8988T (cell line): ENCODE data around the gene HAND1.

Source experiments
- DNase-seq: peaks from one replicate; pipeline ENCODE4 v3.0.0; 2011

Gene HAND1

GRCh38 chr5:154477382-154478223 lies 424 bp downstream of the HAND1 start:
- DNase-seq = no peak

GRCh38 chr5:154476354-154477205 lies 1.4 kb downstream of the HAND1 start:
- DNase-seq = no peak

- DNase-seq = no peak
Measured at GRCh38 chr5:154475591-154476353, 2.3 kb downstream of the HAND1 start.

DNA sequence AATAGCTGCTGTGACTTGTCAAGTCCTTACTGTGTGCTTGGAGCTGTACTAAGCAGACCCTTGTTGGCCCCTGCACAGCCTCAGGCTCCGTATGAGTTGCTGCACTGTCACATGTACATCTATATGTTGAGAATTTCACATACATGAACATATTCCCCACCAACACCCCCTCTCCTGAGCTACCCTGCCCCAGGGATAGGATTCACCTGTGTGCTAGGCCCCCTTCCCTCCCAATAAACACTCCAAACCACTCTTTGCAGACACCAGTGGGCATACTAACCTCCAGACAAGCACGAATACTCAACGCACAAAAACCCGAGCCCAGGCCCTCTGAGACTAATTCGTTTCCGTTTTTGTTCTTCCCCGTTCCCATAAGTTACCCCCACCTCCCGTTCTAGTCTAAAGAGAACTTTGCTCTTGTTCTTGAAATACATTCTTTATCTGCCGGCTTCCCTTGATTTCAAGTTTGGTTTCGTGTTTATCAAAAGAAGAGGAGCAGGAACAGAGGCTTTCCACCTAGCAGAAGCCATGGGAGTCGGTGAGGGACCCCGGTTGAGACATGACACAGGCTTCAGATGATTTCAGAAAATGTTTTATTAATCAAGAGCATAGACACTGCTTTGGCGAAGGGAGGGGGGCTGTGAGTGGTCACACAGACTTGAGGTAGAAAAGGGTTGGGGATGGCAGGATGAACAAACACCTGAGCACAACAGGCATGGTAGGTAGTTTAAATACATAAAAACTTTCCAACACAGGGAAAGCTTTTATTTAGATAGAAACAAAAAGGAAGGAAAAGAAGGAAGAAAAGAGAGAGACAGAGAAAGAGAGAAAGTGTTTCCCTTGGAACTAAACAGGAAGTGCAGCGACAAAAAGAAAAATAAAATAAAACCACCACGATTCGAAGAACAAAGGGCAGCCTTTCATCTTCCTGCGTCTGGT lies 3.4 kb downstream of the HAND1 start:
- DNase-seq = no peak

DNA sequence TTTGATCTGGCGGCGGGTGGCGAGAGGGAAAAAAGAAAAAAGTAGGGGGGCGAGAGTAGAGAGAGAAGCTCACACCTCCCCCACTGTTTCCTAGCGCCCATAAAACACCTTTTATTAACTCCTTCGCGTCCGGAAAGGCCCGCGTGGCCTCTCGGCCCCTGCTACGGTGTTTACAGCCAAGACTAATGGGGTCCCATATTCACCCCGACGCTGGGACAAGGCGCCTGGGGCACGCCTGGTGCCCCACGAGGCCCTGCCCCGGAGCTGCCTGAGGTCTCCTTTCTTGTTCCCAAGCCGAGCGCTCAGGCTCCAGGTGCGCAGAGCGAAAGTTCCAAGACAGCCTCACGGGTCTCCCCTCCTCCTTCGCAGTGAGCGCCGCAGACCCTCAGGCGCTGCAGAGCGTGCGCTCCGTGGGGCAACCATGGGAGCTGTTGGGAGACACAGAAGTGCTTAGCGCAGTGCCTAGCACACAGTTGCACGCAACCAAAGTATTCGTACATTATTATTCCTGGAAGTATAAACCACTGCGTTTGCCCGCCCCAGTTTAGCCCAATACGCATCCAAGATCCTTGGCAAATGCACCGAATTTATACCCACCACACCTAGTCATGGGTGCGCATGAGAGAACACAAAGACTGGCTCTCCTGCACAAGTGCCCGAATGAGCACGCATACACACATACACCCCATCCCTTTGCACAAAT lies 4.3 kb downstream of the HAND1 start:
- no peak for DNase-seq

- no peak for DNase-seq
Measured at GRCh38 chr5:154472871-154473580, 5.0 kb downstream of the HAND1 start.

DNA sequence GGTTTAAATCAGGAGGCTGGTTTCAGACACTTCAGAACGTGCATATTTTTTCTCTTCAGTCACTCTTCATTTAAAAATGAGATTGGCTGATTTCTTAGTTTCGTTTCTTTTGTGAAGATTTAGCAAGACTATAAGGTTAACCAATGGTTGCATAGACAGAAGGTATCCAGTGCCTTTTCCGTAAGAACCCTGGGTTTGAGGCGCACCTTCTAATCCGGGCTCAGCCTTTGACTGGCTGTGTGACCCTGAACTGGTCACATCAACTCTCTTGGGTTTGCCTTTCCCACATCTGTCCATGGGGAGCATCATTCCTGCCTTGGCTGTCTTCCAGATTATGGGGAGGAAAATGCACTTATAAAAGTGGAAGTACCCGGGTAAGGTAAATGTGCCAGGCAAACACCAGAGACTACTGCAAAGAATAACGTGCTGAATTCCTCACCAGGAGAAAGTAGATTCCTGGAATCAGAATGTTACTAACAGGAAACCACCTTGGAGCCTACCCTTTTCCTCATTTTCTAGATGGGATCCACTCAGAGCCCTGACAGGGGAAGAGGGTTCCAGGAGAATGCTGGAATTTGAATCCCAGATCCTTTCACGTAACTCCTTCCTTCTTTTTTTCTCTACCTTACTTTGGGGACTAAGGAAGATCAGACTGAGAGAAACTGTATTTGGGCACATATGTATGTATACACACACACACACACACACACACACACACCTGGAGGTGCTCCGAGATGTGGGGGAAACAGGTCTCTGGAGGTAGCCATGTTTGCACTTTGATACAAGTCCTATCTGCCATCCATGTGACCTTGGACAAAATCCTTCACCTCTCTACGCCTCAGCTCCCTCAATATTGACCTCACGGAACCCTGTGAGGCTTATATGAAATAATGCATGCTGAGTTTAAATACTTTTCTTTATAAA lies 6.8 kb downstream of the HAND1 start:
- no peak for DNase-seq

GRCh38 chr5:154470137-154470536 lies 7.9 kb downstream of the HAND1 start:
- DNase-seq = no peak

DNA sequence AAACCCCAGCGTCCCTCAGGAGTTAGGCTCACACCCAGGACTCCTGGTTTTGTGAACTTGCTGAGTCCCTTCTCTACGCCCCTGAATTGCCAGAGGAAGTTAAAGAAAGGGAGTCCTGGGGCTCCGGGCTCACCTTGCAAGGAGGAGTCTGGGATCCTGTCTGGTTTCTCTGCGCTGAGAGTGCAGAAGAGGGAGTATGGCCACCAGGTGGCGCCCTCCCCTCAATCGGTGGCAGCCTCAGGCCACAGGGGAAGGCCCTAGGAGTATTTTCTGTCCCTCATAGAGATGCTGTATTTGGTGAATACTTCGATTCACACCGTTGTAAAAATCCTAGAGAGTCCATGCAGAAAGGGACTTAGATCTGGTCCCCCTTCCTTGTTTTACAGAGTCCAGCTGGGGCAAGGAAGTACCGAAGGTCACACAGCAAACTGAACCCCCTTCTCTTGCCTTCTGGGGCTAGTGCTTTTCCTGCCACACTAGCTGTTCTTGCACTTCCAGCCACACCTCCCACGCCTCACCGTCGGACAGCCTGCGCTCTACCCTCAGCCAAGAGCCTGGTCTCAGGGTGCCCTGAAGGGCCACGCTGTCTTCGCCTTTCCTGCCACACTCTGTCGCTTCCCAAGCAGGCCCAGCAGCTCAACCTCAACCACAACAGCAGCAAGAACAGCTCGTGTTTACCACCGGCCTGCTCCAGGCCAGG lies 10.2 kb downstream of the HAND1 start:
- DNase-seq = peak; percentile 85

DNA sequence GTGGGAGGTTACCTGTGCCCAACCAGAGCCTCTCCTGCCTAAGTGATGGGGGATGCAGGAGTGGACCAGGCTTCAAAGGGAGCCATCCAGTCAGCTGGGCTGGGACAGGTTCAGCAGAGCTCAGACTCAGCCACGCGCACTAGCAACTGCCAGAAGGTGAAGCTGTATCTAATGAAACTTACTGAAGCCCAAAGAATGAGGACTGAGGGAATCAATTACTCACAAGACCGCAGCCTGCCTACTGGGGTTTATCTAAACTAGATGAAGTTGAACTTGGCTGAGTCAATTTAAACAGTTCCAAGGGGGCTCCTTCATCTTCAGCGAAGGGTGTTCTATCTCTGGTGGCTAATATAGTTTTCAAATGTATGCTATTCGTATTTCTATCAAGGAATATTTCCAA lies 11.4 kb downstream of the HAND1 start:
- no peak for DNase-seq

DNA sequence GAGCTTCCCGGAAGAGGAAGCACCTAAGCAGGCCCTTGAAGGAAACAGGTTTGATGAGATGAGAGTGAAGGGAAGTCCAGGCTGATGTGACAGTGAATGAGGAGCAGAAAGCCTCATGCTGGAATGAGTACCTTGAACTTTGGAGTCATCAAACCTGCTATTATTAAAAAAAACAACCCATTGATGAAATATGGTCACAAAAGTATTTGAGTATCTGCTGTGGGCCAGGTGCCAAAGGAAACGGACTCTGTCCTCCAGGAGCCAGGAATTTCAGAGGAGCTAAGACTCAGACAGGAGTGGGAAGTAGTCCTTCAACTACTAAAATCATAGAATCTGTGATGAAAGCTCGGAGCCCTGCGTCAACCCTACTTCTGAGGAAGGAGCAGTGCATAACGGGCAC lies 11.9 kb downstream of the HAND1 start:
- DNase-seq = no peak

DNA sequence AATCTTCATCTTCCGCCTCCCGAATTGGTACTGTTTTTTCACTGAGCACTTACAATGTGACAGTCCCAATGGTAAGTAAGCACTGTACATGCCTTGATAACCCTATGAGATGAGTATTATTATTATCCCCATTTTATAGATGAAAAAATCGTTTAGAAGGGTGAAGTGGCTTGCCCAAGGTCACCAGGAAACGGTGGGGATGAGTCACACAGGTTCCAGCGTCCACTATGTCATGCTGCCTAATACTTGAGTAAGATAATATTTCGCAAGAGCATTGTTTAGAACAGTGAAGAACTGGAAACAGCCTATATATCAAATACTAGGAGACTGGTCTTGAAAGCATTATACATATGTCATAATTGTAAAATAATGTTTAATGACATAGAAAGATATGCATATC lies 12.9 kb downstream of the HAND1 start:
- DNase-seq = no peak

- DNase-seq = no peak
Measured at GRCh38 chr5:154464438-154464837, 13.6 kb downstream of the HAND1 start.

- no peak for DNase-seq
Measured at GRCh38 chr5:154461531-154461930, 16.5 kb downstream of the HAND1 start.

DNA sequence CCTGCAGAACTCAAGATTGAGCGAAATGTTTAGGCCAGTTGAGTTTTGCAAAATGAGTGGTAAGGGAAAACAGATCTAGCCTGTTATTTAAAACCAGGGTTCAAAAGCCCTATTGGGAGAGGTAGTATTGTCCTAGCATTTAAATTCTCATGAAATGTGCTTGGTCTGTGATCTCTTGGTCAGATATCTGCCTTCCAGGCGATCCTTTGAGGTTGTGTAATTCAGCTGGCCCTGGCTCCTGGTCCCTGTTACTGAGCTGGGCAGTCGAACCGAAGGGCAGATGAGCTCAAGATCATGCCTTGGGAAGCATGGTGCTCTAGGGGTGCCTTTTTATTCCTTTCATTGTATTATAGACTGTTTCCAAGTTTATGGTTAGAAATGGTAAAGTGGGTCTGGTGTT lies 17.9 kb downstream of the HAND1 start:
- DNase-seq = no peak

GRCh38 chr5:154459015-154459414 lies 19.0 kb downstream of the HAND1 start:
- DNase-seq = no peak

DNA sequence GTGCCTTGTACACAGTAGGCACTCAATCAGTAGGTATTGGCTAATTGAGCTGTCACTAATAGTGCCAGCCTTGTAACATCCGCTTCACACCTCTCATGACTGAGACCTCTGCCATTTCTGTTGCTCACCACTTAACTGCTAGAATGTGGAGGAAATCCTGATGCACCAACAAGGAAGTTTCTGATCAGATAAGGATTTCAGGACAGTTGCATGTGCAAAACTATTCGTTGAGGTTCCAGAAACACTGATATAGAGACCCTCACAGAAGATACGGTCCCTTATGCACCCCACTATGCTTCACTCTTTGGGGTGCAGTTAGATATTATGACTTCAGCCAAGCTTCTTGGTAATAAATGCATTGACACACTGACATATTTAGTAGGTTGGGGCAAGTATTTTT lies 21.5 kb downstream of the HAND1 start:
- DNase-seq = no peak

- DNase-seq = no peak
Measured at GRCh38 chr5:154455585-154455984, 22.4 kb downstream of the HAND1 start.

DNA sequence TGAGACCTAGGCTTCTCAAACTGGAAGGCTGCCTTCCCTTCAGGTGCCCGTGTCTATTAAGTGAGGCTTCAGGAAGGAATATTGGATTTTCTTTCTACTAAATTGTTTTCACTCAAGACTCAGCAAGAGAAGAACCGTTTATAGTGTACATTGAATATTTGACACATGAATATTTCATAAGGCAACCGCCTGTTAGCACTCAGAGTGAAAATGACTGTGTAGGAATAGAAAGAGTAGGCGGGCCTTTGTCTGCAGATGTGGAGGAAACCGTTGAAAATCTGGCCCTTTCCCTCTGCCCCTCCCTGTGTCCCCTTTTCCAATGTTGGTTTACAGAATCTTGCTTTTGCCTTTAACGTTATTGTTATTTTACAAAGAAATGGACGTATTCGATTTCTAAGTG lies 26.1 kb downstream of the HAND1 start:
- DNase-seq = no peak
